ENCODE results near the gene ANKRD16.

GRCh38 chr10:5930272-5930671, 40.6 kb upstream of the ANKRD16 start:
- TF ChIP-seq CTCF (conservative IDR thresholded peaks at IDR 0.05; ENCODE audit: low read depth in 2 of 2) (no peak), STAT1 (IDR thresholded peaks at IDR 0.05; ENCODE audit: unreplicated experiment) (no peak), EZH2 (IDR thresholded peaks at IDR 0.05; ENCODE audit: low read depth, unreplicated experiment) (no peak), EZH2phosphoT487 (IDR thresholded peaks at IDR 0.05; ENCODE audit: unreplicated experiment) (no peak), POLR2AphosphoS5 (IDR thresholded peaks at IDR 0.05; ENCODE audit: low read depth) (no peak), REST (IDR thresholded peaks at IDR 0.05; ENCODE audit: unreplicated experiment) (no peak), NANOG (IDR thresholded peaks at IDR 0.05; ENCODE audit: borderline replicate concordance) (no peak)

Measured in GM23338 (cell line).